Ascending aorta (tissue), 2 donors: Measurements from ENCODE around the gene YEATS2. TPM values are rescaled to one million over a fixed set of nuclear protein-coding genes. Genes with fewer than 3 reads are reported as not detected.

Source experiments
- DNase-seq, 2 donors: peaks; one replicate each; pipeline ENCODE4 v3.0.0-alpha.2; 2019; ENCODE audit warnings: low spot score in 2 of 2
- H3K27ac ChIP-seq, 2 donors: fragments of 200-600 bp; sonication (generic); one replicate each; pipeline ENCODE4 v1.5.1; 2016 to 2017; ENCODE audit warnings: mild to moderate bottlenecking in 1 of 2
- H3K27me3 ChIP-seq: fragments of 200-600 bp; sonication (generic); one replicate; pipeline ENCODE4 v1.5.1; 2017
- H3K36me3 ChIP-seq, 2 donors: fragments of 200-600 bp; sonication (generic); one replicate each; pipeline ENCODE4 v1.5.1; 2016
- H3K4me1 ChIP-seq, 2 donors: fragments of 200-600 bp; sonication (generic); one replicate each; pipeline ENCODE4 v1.5.1; 2016 to 2017; ENCODE audit warnings: mild to moderate bottlenecking in 1 of 2
- H3K4me3 ChIP-seq, 2 donors: fragments of 200-600 bp; sonication (generic); one replicate each; pipeline ENCODE4 v1.5.1; 2016 to 2017; ENCODE audit warnings: mild to moderate bottlenecking in 1 of 2
- H3K9me3 ChIP-seq, 2 donors: fragments of 200-600 bp; sonication (generic); one replicate each; pipeline ENCODE4 v1.5.1; 2016
- intact Hi-C: fragments of 100-400 bp; cut with DNase I; formaldehyde crosslinking; loops from one replicate; pipeline ENCODE4 v1.15.1; 2023
- total RNA-seq: library from RNA; depleted of rRNA; stranded (reverse); fragments of >200 nt; gene quantifications from one replicate; pipeline ENCODE4 v1.1.0, GENCODE V29; 2016
- TF ChIP-seq, protein P1 (sequence below), 3 experiments: fragments of 200-600 bp in 2 of 3; fragments of 450-650 bp in 1 of 3; sonication (generic) in 2 of 3; IDR thresholded peaks; one replicate each; pipeline ENCODE4 v1.5.1; 2016 to 2019; ENCODE audit warnings: antibody characterized with exemption in 3 of 3, mild to moderate bottlenecking in 1 of 3, moderate library complexity in 1 of 3

Gene YEATS2
- total RNA-seq, 1 donor from 2014 or later = 29.2 TPM

DNA sequence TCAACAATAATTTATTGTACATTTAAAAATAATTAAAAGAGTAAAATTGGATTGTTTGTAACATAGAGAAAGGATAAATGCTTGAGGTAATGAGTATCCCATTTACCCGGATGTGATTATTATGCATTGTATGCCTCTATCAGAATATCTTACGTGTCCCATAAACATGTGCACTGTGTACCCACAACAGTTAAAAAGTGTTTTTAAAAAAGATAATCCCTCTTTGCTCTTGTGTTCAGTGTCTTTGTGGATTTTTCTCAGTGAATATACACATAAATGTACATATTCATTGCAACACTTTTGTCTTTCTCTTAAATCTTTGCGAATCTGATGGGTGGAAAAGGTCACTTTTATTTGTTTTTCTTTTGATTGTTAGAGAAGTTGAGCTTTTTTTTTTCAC, 20.4 kb downstream of the YEATS2 start:
- H3K27ac ChIP-seq = no peak overlapping the region
- H3K4me1 ChIP-seq = no peaks in the 10 kb centered on the region
- no peaks in the 10 kb centered on the region for H3K9me3 ChIP-seq
- no peaks in the 10 kb centered on the region for H3K27me3 ChIP-seq
- TF ChIP-seq, protein P1, sequence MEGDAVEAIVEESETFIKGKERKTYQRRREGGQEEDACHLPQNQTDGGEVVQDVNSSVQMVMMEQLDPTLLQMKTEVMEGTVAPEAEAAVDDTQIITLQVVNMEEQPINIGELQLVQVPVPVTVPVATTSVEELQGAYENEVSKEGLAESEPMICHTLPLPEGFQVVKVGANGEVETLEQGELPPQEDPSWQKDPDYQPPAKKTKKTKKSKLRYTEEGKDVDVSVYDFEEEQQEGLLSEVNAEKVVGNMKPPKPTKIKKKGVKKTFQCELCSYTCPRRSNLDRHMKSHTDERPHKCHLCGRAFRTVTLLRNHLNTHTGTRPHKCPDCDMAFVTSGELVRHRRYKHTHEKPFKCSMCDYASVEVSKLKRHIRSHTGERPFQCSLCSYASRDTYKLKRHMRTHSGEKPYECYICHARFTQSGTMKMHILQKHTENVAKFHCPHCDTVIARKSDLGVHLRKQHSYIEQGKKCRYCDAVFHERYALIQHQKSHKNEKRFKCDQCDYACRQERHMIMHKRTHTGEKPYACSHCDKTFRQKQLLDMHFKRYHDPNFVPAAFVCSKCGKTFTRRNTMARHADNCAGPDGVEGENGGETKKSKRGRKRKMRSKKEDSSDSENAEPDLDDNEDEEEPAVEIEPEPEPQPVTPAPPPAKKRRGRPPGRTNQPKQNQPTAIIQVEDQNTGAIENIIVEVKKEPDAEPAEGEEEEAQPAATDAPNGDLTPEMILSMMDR (IDR thresholded peaks at IDR 0.05) = no peak
- intact Hi-C loops = no loop called here
- no peak for DNase-seq
- peaks cover 41 to 43% of the 10 kb centered on the region in 2 donors for H3K36me3 ChIP-seq
- H3K4me3 ChIP-seq = no peak overlapping the region

DNA sequence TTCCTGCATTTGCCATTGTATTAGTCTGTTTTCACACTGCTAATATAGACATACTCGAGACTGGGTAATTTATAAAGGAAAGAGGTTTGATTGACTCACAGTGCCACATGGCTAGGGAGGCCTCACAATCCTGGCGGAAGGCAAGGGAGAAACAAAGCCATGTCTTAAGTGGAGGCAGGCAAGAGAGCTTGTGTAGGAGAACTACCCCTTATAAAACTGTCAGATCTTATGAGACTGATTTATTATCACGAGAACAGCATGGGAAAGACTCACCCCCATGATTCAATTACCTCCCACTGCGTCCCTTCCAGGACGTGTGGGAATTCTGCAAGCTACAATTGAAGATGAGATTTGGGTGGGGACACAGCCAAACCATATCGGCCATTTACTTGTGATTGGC, 27.8 kb downstream of the YEATS2 start:
- Histone ChIP-seq H3K36me3 (peaks cover 61 to 78% of the 10 kb centered on the region in 2 donors), H3K27me3 (no peaks in the 10 kb centered on the region), H3K9me3 (no peaks in the 10 kb centered on the region), H3K4me1 (no peaks in the 10 kb centered on the region), H3K4me3 (no peak overlapping the region), H3K27ac (no peak overlapping the region)
- intact Hi-C loops = no loop called here
- TF ChIP-seq, protein P1 (IDR thresholded peaks at IDR 0.05) = no peak
- DNase-seq = no peak

DNA sequence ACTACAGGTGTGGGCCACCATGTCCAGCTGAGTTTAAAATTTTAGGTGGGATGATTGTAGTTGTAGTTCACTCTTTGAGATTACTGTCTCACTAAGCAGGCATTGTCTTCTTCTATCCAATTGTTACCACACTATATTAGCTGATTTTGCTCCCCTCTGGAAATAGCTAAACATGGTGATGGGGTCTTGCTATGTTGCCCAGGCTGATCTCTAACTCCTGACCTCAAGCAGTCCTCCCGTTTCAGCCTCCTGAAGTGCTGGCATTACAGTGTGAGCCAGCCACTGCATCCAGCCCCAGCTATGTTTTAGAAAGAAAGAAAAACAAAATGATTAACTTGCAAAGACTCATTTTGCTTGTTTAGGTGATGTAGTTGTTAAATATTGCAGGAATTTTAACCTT, 30.6 kb downstream of the YEATS2 start:
- H3K27ac ChIP-seq = no peak overlapping the region
- no peak for DNase-seq
- no peak overlapping the region for H3K4me3 ChIP-seq
- H3K27me3 ChIP-seq = no peaks in the 10 kb centered on the region
- H3K4me1 ChIP-seq = no peaks in the 10 kb centered on the region
- H3K36me3 ChIP-seq = peaks cover 38 to 79% of the 10 kb centered on the region in 2 donors
- TF ChIP-seq, protein P1 (IDR thresholded peaks at IDR 0.05) = no peak
- intact Hi-C loops = no loop called here
- H3K9me3 ChIP-seq = no peaks in the 10 kb centered on the region

DNA sequence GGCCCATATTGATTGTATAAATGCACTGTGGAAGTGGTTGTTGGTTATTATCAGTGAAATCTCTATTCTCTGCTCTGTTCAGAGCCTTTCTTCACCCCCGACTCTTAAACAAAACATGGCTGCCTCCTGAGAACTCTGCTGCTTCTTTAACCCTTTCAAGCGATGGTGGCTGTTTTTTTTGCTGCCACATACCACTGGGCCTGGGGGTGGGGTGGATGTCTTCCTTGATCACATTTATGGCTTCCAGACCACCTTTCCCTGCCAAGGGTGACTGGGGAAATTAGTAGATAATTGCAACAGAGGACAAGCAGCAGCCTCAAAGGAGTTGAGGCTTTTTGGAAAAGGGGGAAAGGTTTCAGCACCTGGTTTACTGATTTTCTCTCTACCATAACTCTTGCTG, 32.8 kb downstream of the YEATS2 start:
- TF ChIP-seq, protein P1 (IDR thresholded peaks at IDR 0.05) = no peak
- H3K4me3 ChIP-seq = no peak overlapping the region
- no peak overlapping the region for H3K27ac ChIP-seq
- DNase-seq = no peak
- H3K9me3 ChIP-seq = no peaks in the 10 kb centered on the region
- intact Hi-C loops = no loop called here
- H3K4me1 ChIP-seq = no peaks in the 10 kb centered on the region
- H3K36me3 ChIP-seq = peaks cover 37 to 69% of the 10 kb centered on the region in 2 donors
- H3K27me3 ChIP-seq = no peaks in the 10 kb centered on the region

DNA sequence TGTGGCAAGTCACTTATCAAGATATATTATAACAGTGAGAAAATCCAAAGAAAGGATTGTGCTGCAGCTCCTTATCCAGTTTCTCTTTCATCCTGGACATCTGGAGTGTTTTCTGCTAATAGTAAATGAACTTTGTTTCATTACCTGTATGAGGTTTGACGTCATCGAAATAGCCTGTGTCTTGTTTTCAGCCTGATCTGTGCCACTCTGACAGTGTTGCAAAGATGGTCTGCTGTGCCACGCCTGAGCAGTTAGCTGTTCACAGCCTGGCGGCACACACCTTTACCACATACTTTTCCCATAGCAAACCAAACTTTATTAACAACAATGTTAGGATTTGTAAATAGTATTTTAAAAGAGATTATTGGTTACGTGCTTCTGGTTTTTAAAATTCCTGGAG, 34.0 kb downstream of the YEATS2 start:
- H3K36me3 ChIP-seq = peaks cover 33 to 69% of the 10 kb centered on the region in 2 donors
- no peaks in the 10 kb centered on the region for H3K4me1 ChIP-seq
- DNase-seq = no peak
- intact Hi-C loops = no loop called here
- no peaks in the 10 kb centered on the region for H3K27me3 ChIP-seq
- H3K9me3 ChIP-seq = no peaks in the 10 kb centered on the region
- H3K4me3 ChIP-seq = no peak overlapping the region
- H3K27ac ChIP-seq = no peak overlapping the region
- TF ChIP-seq, protein P1 (IDR thresholded peaks at IDR 0.05) = no peak

DNA sequence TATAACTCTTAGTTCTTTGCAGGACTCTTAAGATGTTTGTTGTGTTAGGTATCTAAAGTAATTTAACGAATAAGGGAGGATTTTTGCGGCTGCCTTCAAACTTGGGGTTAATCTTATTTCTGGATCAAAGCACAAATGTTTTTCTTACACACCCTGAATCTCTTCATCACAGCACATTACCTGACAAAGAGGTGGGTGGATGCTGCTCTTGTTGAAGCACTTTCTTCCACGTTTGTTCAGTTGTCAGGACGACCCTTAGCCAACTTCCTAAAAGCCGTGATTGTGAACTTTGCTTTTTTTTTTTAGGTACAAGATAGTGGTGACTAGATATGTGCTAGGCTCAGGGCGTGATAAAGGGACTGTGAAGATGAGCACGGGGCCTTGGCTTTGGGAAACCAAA, 36.0 kb downstream of the YEATS2 start:
- no peaks in the 10 kb centered on the region for H3K9me3 ChIP-seq
- H3K4me1 ChIP-seq = no peaks in the 10 kb centered on the region
- no peaks in the 10 kb centered on the region for H3K27me3 ChIP-seq
- DNase-seq = no peak
- no peak overlapping the region for H3K4me3 ChIP-seq
- H3K36me3 ChIP-seq = peaks cover 33 to 65% of the 10 kb centered on the region in 2 donors
- TF ChIP-seq, protein P1 (IDR thresholded peaks at IDR 0.05) = no peak
- H3K27ac ChIP-seq = no peak overlapping the region
- intact Hi-C loops = no loop called here
